Measurements from ENCODE around the gene SMIM45.

The SMIM45 gene

GRCh38 chr22:41910050-41911000 is 41.6 kb upstream of the SMIM45 start:
- H3K27me3 ChIP-seq (ENCODE audit: control insufficient read depth, insufficient read depth, low read length), result peaks cover 77% of the 10 kb centered on the region
- H3K4me1 ChIP-seq (ENCODE audit: control insufficient read depth, insufficient read depth, low read length), result peaks cover 27% of the 10 kb centered on the region; the same call in 1 of the 2 replicates
- no peaks in the 10 kb centered on the region for H3K9me3 ChIP-seq (ENCODE audit: control insufficient read depth, insufficient read depth, low read depth, low read length)
- H3K36me3 ChIP-seq (ENCODE audit: control insufficient read depth, insufficient read depth, low read length), result peaks cover 26% of the 10 kb centered on the region
- H3K27ac ChIP-seq (ENCODE audit: low read depth, low read length), result no peak overlapping the region
- no peak overlapping the region for H3K9ac ChIP-seq (ENCODE audit: low read length)
- H3K4me3 ChIP-seq (ENCODE audit: low read depth, low read length), result peak overlapping the region; percentile 40; the same call in 1 of the 2 replicates

GRCh38 chr22:41911001-41911611 is 40.8 kb upstream of the SMIM45 start:
- Histone ChIP-seq H3K4me3 (ENCODE audit: low read depth, low read length) (no peak overlapping the region), H3K27me3 (ENCODE audit: control insufficient read depth, insufficient read depth, low read length) (peaks cover 85% of the 10 kb centered on the region), H3K36me3 (ENCODE audit: control insufficient read depth, insufficient read depth, low read length) (peaks cover 19% of the 10 kb centered on the region), H3K9ac (ENCODE audit: low read length) (no peak overlapping the region), H3K9me3 (ENCODE audit: control insufficient read depth, insufficient read depth, low read depth, low read length) (no peaks in the 10 kb centered on the region), H3K4me1 (ENCODE audit: control insufficient read depth, insufficient read depth, low read length) (peaks cover 33% of the 10 kb centered on the region; the same call in 1 of the 2 replicates), H3K27ac (ENCODE audit: low read depth, low read length) (no peak overlapping the region)

GRCh38 chr22:41912338-41913039 is 39.5 kb upstream of the SMIM45 start:
- H3K4me1 ChIP-seq (ENCODE audit: control insufficient read depth, insufficient read depth, low read length), result peaks cover 39% of the 10 kb centered on the region; the same call in 1 of the 2 replicates
- no peak overlapping the region for H3K4me3 ChIP-seq (ENCODE audit: low read depth, low read length)
- H3K27me3 ChIP-seq (ENCODE audit: control insufficient read depth, insufficient read depth, low read length), result peaks cover 98% of the 10 kb centered on the region
- H3K9ac ChIP-seq (ENCODE audit: low read length), result no peak overlapping the region
- no peaks in the 10 kb centered on the region for H3K9me3 ChIP-seq (ENCODE audit: control insufficient read depth, insufficient read depth, low read depth, low read length)
- H3K27ac ChIP-seq (ENCODE audit: low read depth, low read length), result no peak overlapping the region
- peaks cover 7% of the 10 kb centered on the region for H3K36me3 ChIP-seq (ENCODE audit: control insufficient read depth, insufficient read depth, low read length)

- no peak overlapping the region for H3K27ac ChIP-seq (ENCODE audit: low read depth, low read length)
- peaks cover 36% of the 10 kb centered on the region; the same call in 1 of the 2 replicates for H3K4me1 ChIP-seq (ENCODE audit: control insufficient read depth, insufficient read depth, low read length)
- no peak overlapping the region; the same call in 1 of the 2 replicates for H3K4me3 ChIP-seq (ENCODE audit: low read depth, low read length)
- H3K9ac ChIP-seq (ENCODE audit: low read length), result no peak overlapping the region
- peaks cover 99% of the 10 kb centered on the region for H3K27me3 ChIP-seq (ENCODE audit: control insufficient read depth, insufficient read depth, low read length)
- H3K36me3 ChIP-seq (ENCODE audit: control insufficient read depth, insufficient read depth, low read length), result no peaks in the 10 kb centered on the region; the same call in 1 of the 2 replicates
- no peaks in the 10 kb centered on the region for H3K9me3 ChIP-seq (ENCODE audit: control insufficient read depth, insufficient read depth, low read depth, low read length)
Measured at GRCh38 chr22:41913040-41913719, 38.8 kb upstream of the SMIM45 start.

GRCh38 chr22:41913842-41914534 is 38.0 kb upstream of the SMIM45 start:
- Histone ChIP-seq H3K9ac (ENCODE audit: low read length) (no peak overlapping the region), H3K4me3 (ENCODE audit: low read depth, low read length) (peak overlapping the region; percentile 41), H3K4me1 (ENCODE audit: control insufficient read depth, insufficient read depth, low read length) (peaks cover 30% of the 10 kb centered on the region; the same call in 1 of the 2 replicates), H3K27ac (ENCODE audit: low read depth, low read length) (no peak overlapping the region), H3K9me3 (ENCODE audit: control insufficient read depth, insufficient read depth, low read depth, low read length) (no peaks in the 10 kb centered on the region), H3K36me3 (ENCODE audit: control insufficient read depth, insufficient read depth, low read length) (no peaks in the 10 kb centered on the region), H3K27me3 (ENCODE audit: control insufficient read depth, insufficient read depth, low read length) (peaks cover 100% of the 10 kb centered on the region)

- Histone ChIP-seq H3K27me3 (ENCODE audit: control insufficient read depth, insufficient read depth, low read length) (peaks cover 100% of the 10 kb centered on the region), H3K4me3 (ENCODE audit: low read depth, low read length) (peak overlapping the region; percentile 56), H3K36me3 (ENCODE audit: control insufficient read depth, insufficient read depth, low read length) (no peaks in the 10 kb centered on the region), H3K9me3 (ENCODE audit: control insufficient read depth, insufficient read depth, low read depth, low read length) (no peaks in the 10 kb centered on the region), H3K4me1 (ENCODE audit: control insufficient read depth, insufficient read depth, low read length) (peaks cover 32% of the 10 kb centered on the region; the same call in 1 of the 2 replicates), H3K9ac (ENCODE audit: low read length) (no peak overlapping the region), H3K27ac (ENCODE audit: low read depth, low read length) (no peak overlapping the region)
Measured at GRCh38 chr22:41914611-41915034, 37.3 kb upstream of the SMIM45 start.

- peak within 1 kb of the TSS; percentile 34 for H3K9ac ChIP-seq (ENCODE audit: low read length)
- no peaks in the 10 kb centered on the region for H3K9me3 ChIP-seq (ENCODE audit: control insufficient read depth, insufficient read depth, low read depth, low read length)
- H3K4me1 ChIP-seq (ENCODE audit: control insufficient read depth, insufficient read depth, low read length), result peaks cover 33% of the 10 kb centered on the region
- H3K36me3 ChIP-seq (ENCODE audit: control insufficient read depth, insufficient read depth, low read length), result no peaks in the 10 kb centered on the region
- peaks cover 97% of the 10 kb centered on the region for H3K27me3 ChIP-seq (ENCODE audit: control insufficient read depth, insufficient read depth, low read length)
- H3K27ac ChIP-seq (ENCODE audit: low read depth, low read length), result no peak within 1 kb of the TSS
- peak within 1 kb of the TSS; percentile 72 for H3K4me3 ChIP-seq (ENCODE audit: low read depth, low read length)
Measured at GRCh38 chr22:41915035-41915785, 36.7 kb upstream of the SMIM45 start, which contains the start of gene SHISA8. Gene SHISA8 (minus strand): TSS chr22:41915074. CDS start chr22:41914667, 407 bp downstream.

- Histone ChIP-seq H3K36me3 (ENCODE audit: control insufficient read depth, insufficient read depth, low read length) (no peaks in the 10 kb centered on the region), H3K4me1 (ENCODE audit: control insufficient read depth, insufficient read depth, low read length) (peaks cover 32% of the 10 kb centered on the region), H3K27me3 (ENCODE audit: control insufficient read depth, insufficient read depth, low read length) (peaks cover 95% of the 10 kb centered on the region), H3K4me3 (ENCODE audit: low read depth, low read length) (peak overlapping the region; percentile 72), H3K9ac (ENCODE audit: low read length) (no peak overlapping the region), H3K27ac (ENCODE audit: low read depth, low read length) (no peak overlapping the region), H3K9me3 (ENCODE audit: control insufficient read depth, insufficient read depth, low read depth, low read length) (no peaks in the 10 kb centered on the region)
Measured at GRCh38 chr22:41915786-41916493, 36.0 kb upstream of the SMIM45 start.

- H3K4me1 ChIP-seq (ENCODE audit: control insufficient read depth, insufficient read depth, low read length), result peaks cover 32% of the 10 kb centered on the region
- peaks cover 86% of the 10 kb centered on the region for H3K27me3 ChIP-seq (ENCODE audit: control insufficient read depth, insufficient read depth, low read length)
- no peak overlapping the region for H3K9ac ChIP-seq (ENCODE audit: low read length)
- no peak overlapping the region for H3K4me3 ChIP-seq (ENCODE audit: low read depth, low read length)
- H3K36me3 ChIP-seq (ENCODE audit: control insufficient read depth, insufficient read depth, low read length), result no peaks in the 10 kb centered on the region
- no peaks in the 10 kb centered on the region for H3K9me3 ChIP-seq (ENCODE audit: control insufficient read depth, insufficient read depth, low read depth, low read length)
- H3K27ac ChIP-seq (ENCODE audit: low read depth, low read length), result no peak overlapping the region
Measured at GRCh38 chr22:41916745-41917358, 35.1 kb upstream of the SMIM45 start.
